Measurements from ENCODE around the gene IRAK2. TPM values are rescaled to one million over a fixed set of nuclear protein-coding genes. Genes with fewer than 3 reads are reported as not detected.

Gene IRAK2
- total and polyA plus RNA-seq, 2 of the 8 experiments (the other 6 are each of a cell fraction or from before 2014, with no cell fraction given) = 1.5 TPM

GRCh38 chr3:10192953-10193691 lies 28.4 kb downstream of the IRAK2 start:
- no peaks in the 10 kb centered on the region for H3K27me3 ChIP-seq (replicated peaks in 1 of 4; ENCODE audit: control insufficient read depth in 3 of 4, extremely low read depth in 1 of 4, insufficient read depth in 3 of 4, low read length in 3 of 4)
- no peak overlapping the region for H2BK15ac ChIP-seq (ENCODE audit: low read length)
- H2AFZ ChIP-seq (ENCODE audit: low read length) = no peak overlapping the region
- ChIA-PET POLR2A (ENCODE audit: partially characterized antibody) (interaction anchor here (1.1 kb wide), 2 partner anchors 33 to 112 kb away, joined by 3 to 4 read pairs; no protein-coding TSS in a partner anchor), CTCF (ENCODE audit: partially characterized antibody) (interaction anchor here (0.5 to 6.3 kb wide), 16 partner anchors 9 to 366 kb away, joined by 3 to 38 read pairs (median 3); partner anchors contain the start of gene IRAK2)
- H3K4me2 ChIP-seq (ENCODE audit: insufficient read depth in 1 of 2, low read depth in 2 of 2, low read length in 2 of 2) = no peak overlapping the region
- no peak overlapping the region for H3K9ac ChIP-seq (replicated peaks in 1 of 4; ENCODE audit: extremely low read depth in 1 of 4, low read depth in 3 of 4, low read length in 3 of 4)
- H3K27ac ChIP-seq (ENCODE audit: low read depth, low read length) = no peak overlapping the region
- peaks cover 2% of the 10 kb centered on the region; the same call in 1 of the 2 replicates for H3K23me2 ChIP-seq (ENCODE audit: low read depth, low read length)
- H4K8ac ChIP-seq (ENCODE audit: extremely low read depth, insufficient read depth, low read length) = no peak overlapping the region
- H3K9me3 ChIP-seq (ENCODE audit: insufficient read depth in 2 of 2, low read depth in 1 of 2, low read length in 1 of 2) = no peaks in the 10 kb centered on the region
- no peak for FAIRE-seq
- H3K36me3 ChIP-seq (ENCODE audit: control insufficient read depth in 2 of 4, insufficient read depth in 4 of 4, low read length in 3 of 4) = no peaks in the 10 kb centered on the region
- no peaks in the 10 kb centered on the region for H3K79me1 ChIP-seq (ENCODE audit: low read depth, low read length)
- no peak for DNase-seq (ENCODE audit: low read depth in 1 of 2, low spot score in 2 of 2)
- no peak overlapping the region; the same call in 1 of the 2 replicates for H2BK5ac ChIP-seq (ENCODE audit: low read depth, low read length)
- no peaks in the 10 kb centered on the region for H3K79me2 ChIP-seq (ENCODE audit: control insufficient read depth in 1 of 2, insufficient read depth in 2 of 2, low read length in 2 of 2)
- H3K14ac ChIP-seq (ENCODE audit: insufficient read length) = no peak overlapping the region
- H3K4ac ChIP-seq (replicated peaks; ENCODE audit: insufficient read length, low read depth, low read length) = no peak overlapping the region
- no peak overlapping the region for H3K18ac ChIP-seq (ENCODE audit: extremely low read depth, low read length)
- H3K4me3 ChIP-seq (ENCODE audit: extremely low read depth in 1 of 4, insufficient read depth in 2 of 4, low read depth in 3 of 4, low read length in 4 of 4) = no peak overlapping the region
- H4K5ac ChIP-seq (ENCODE audit: insufficient read length, low read depth, low read length) = no peak overlapping the region
- no peak overlapping the region for H4K91ac ChIP-seq (replicated peaks; ENCODE audit: insufficient read length, low read length)
- no peak overlapping the region for H3K23ac ChIP-seq (ENCODE audit: insufficient read length)
- no peak overlapping the region for H2BK120ac ChIP-seq (replicated peaks; ENCODE audit: low read depth, low read length)
- H2AK5ac ChIP-seq (ENCODE audit: low read depth, low read length) = no peak overlapping the region
- H3K4me1 ChIP-seq (replicated peaks in 1 of 4; ENCODE audit: control insufficient read depth in 3 of 4, insufficient read depth in 4 of 4, low read length in 3 of 4) = peaks cover 0 to 3% (median 0%) of the 10 kb centered on the region in 4 experiments; a peak in 1 of 7 replicates
- no peaks in the 10 kb centered on the region for H4K20me1 ChIP-seq (replicated peaks in 1 of 2; ENCODE audit: control insufficient read depth in 1 of 2, insufficient read depth in 2 of 2, low read length in 2 of 2)
- no peak overlapping the region for H3K56ac ChIP-seq (replicated peaks; ENCODE audit: insufficient read length, low read depth, low read length)
- no peak overlapping the region for H2BK20ac ChIP-seq (ENCODE audit: low read length)
- WGBS, 2 experiments (ENCODE audit: extremely low coverage in 1 of 2, insufficient coverage in 1 of 2, insufficient read length in 1 of 2, insufficient replicate concordance in 2 of 2, low coverage in 1 of 2, low lambda C conversion rate in 2 of 2, missing lambda C conversion rate in 1 of 2) = 85% methylated on average over 12 of the region's 12 CpGs; no CpG with 5 or more reads in 1 of the 2 experiments
- no peak overlapping the region for H2BK12ac ChIP-seq (ENCODE audit: low read depth, low read length)
- TF ChIP-seq TAF7 (optimal IDR thresholded peaks at IDR 0.05; ENCODE audit: borderline replicate concordance, low read depth, low read length) = no peak
- TF ChIP-seq TAF1 (IDR thresholded peaks at IDR 0.05; ENCODE audit: low read depth, low read length) = no peak
- TF ChIP-seq SP2 (IDR thresholded peaks at IDR 0.05; ENCODE audit: low read length) = no peak
- TF ChIP-seq SIX5 (IDR thresholded peaks at IDR 0.05; ENCODE audit: low read depth, low read length) = no peak
- TF ChIP-seq RBBP5 (IDR thresholded peaks at IDR 0.05; ENCODE audit: borderline replicate concordance, low read depth, low read length) = no peak
- TF ChIP-seq CTCF (IDR thresholded peaks at IDR 0.05; ENCODE audit: control extremely low read depth in 1 of 3, insufficient read depth in 1 of 3, low read depth in 1 of 3, low read length in 3 of 3) = peak; percentile 40 to 70 (median 65)
- no peak for TF ChIP-seq RXRA (IDR thresholded peaks at IDR 0.05; ENCODE audit: insufficient read depth, low read depth, low read length)
- TF ChIP-seq CHD2 (IDR thresholded peaks at IDR 0.05; ENCODE audit: low read length) = no peak
- no peak for TF ChIP-seq SUZ12 (IDR thresholded peaks at IDR 0.05; ENCODE audit: low read length)
- 0 out of 2 replicates have a peak, but pooled peaks have one; percentile 40 for TF ChIP-seq CEBPB (IDR thresholded peaks at IDR 0.05; ENCODE audit: low read depth, low read length)
- no peak for TF ChIP-seq YY1 (IDR thresholded peaks at IDR 0.05; ENCODE audit: low read depth, low read length)

Measured in H1 (cell line).